Progenitor cell of endocrine pancreas (in vitro differentiated cells): ENCODE data around the gene PRRC2B. TPM values are rescaled to one million over a fixed set of nuclear protein-coding genes. Genes with fewer than 3 reads are reported as not detected.
"Not testable (repeated sequence)": the region's sequence is repeated elsewhere in the genome, so short reads cannot be mapped to it uniquely, and the experiment has no call there.

ENCODE experiments used
- DNase-seq: peaks from one replicate; pipeline ENCODE4 v3.0.0; 2021; ENCODE audit warnings: low spot score; ENCODE audit not compliant: unreplicated experiment
- H3K27ac Mint-ChIP-seq: 2 replicates; pipeline ENCODE4 v1.8.0; 2021; ENCODE audit warnings: mild to moderate bottlenecking, moderate library complexity, mixed read lengths
- H3K27me3 Mint-ChIP-seq: 2 replicates; pipeline ENCODE4 v1.8.0; 2021; ENCODE audit warnings: mixed read lengths
- H3K36me3 Mint-ChIP-seq: 2 replicates; pipeline ENCODE4 v1.8.0; 2022; ENCODE audit warnings: mixed read lengths; ENCODE audit not compliant: insufficient read depth
- H3K4me1 Mint-ChIP-seq: 2 replicates; pipeline ENCODE4 v1.8.0; 2021; ENCODE audit warnings: low read depth, mixed read lengths
- H3K4me3 Mint-ChIP-seq: 2 replicates; pipeline ENCODE4 v1.8.0; 2021; ENCODE audit warnings: low read depth, mild to moderate bottlenecking, moderate library complexity, mixed read lengths
- H3K9me3 Mint-ChIP-seq: 2 replicates; pipeline ENCODE4 v1.8.0; 2021; ENCODE audit warnings: low read depth, mixed read lengths
- total RNA-seq: library from RNA; stranded (reverse); gene quantifications from 2 replicates; pipeline ENCODE4 v1.2.1, GENCODE V29; 2021
- TF ChIP-seq, protein P1 (sequence below): fragments of 200-600 bp; sonication (generic); IDR thresholded peaks from one replicate; pipeline ENCODE4 v1.5.0; 2021; ENCODE audit warnings: antibody characterized with exemption, mild to moderate bottlenecking; ENCODE audit not compliant: unreplicated experiment

The PRRC2B gene
- total RNA-seq, 1 donor from 2014 or later: 460 TPM

DNA sequence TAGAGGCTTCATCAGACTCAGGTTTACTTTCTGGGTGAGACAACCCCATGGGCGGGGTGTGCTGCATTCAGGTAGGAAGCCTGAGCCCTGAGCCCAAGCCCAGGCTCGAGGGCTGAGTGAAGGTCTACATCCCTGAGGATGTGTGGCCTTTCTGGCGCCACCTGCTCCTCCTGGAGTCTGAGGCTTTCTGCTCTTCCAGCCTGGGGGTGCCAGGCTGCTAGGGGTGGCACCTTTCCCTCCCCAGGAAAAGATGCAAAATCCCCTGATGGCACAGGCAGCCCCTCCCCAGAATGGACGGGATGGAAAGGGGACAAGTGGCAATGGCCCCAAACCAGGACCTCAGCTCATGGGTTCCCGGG lies 44.4 kb upstream of the PRRC2B start:
- H3K4me3 Mint-ChIP-seq: peak overlapping the region; percentile 70

DNA sequence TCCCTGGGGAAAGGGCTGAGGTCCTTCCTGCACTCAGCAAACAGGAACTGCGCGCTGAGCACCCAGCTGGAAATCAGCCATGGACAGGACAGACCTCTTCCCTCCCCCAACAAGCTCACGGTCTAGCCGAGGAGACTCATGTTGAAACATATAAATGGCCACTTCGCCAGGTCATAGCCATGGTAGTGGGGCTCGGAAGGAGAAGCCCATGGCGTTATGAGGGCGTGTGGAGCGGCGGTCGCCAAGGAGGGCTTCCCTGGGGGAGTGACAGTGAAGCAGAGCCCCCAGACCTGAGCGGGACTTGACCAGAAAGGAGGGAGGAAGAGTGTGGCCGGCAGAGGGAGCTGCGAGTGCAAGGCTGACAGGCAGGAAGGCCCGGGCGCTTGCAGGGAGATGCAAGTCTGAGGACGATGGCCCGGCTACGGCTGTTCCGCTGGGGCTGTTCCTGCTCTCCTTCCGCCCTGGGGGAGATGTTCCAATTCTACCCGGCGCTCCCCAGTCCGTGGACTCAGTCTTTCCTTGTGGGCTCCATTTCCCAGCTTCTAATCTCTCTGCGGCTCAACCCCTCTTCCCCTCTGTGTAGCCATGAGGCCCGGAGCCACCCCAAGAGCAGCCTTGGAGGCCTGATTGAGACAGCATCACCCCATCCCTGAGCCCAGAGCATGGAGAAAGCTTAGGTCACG lies 43.9 kb upstream of the PRRC2B start:
- no peaks in the 10 kb centered on the region for H3K27me3 Mint-ChIP-seq
- TF ChIP-seq, protein P1, sequence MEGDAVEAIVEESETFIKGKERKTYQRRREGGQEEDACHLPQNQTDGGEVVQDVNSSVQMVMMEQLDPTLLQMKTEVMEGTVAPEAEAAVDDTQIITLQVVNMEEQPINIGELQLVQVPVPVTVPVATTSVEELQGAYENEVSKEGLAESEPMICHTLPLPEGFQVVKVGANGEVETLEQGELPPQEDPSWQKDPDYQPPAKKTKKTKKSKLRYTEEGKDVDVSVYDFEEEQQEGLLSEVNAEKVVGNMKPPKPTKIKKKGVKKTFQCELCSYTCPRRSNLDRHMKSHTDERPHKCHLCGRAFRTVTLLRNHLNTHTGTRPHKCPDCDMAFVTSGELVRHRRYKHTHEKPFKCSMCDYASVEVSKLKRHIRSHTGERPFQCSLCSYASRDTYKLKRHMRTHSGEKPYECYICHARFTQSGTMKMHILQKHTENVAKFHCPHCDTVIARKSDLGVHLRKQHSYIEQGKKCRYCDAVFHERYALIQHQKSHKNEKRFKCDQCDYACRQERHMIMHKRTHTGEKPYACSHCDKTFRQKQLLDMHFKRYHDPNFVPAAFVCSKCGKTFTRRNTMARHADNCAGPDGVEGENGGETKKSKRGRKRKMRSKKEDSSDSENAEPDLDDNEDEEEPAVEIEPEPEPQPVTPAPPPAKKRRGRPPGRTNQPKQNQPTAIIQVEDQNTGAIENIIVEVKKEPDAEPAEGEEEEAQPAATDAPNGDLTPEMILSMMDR: peak; percentile 78

More for the DNA sequence above, 44.4 kb upstream of the PRRC2B start:
- no peak for DNase-seq
- Mint-ChIP-seq H3K27me3 (no peaks in the 10 kb centered on the region), H3K9me3 (no peaks in the 10 kb centered on the region), H3K4me1 (peaks cover 4% of the 10 kb centered on the region), H3K27ac (no peak overlapping the region), H3K36me3 (no peaks in the 10 kb centered on the region)
- TF ChIP-seq, protein P1: no peak

DNA sequence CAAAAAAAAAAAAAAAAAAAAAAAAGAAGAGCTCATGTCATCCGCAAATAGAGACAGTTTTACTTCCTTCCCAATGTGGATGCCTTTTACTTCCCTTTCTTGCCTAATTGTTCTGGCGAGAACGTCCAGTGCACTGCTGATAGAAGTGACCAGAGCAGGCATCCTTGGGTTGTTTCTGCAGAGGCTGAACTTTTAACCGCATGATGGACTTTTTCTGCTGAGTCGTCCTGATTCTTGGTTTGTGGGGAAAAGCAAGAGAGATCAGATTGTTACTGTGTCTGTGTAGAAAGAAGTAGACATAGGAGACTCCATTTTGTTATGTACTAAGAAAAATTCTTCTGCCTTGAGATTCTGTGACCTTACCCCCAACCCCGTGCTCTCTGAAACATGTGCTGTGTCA lies 37.4 kb upstream of the PRRC2B start:
- not testable (repeated sequence) for H3K9me3 Mint-ChIP-seq, H3K36me3 Mint-ChIP-seq, H3K4me1 Mint-ChIP-seq, H3K27ac Mint-ChIP-seq, H3K27me3 Mint-ChIP-seq, H3K4me3 Mint-ChIP-seq, DNase-seq

More for the DNA sequence above, 43.9 kb upstream of the PRRC2B start:
- Mint-ChIP-seq H3K4me1 (peaks cover 4% of the 10 kb centered on the region), H3K36me3 (no peaks in the 10 kb centered on the region), H3K27ac (peak overlapping the region; percentile 36), H3K9me3 (no peaks in the 10 kb centered on the region), H3K4me3 (peak overlapping the region; percentile 70)
- DNase-seq: peak; percentile 58

DNA sequence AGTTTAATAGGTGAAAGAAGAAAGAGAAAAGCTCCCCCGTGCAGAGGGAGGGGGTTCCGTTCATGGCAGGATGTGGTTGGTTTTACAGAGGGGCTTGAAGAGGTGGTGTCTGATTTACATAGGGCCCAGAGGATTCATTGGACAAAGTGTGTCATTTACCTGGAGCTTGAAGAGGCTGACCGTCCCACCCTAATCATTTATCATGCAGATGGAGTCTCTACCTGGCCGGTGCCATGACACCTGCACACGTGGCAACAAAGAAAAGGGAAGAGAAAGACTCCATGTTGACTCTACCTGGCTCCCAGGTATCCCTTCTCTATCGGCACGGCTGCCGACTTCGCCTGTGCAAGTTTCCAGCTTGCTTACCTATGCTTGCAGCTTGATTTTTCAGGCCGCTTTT lies 35.3 kb upstream of the PRRC2B start:
- DNase-seq: no peak
- Mint-ChIP-seq H3K4me3 (no peak overlapping the region), H3K27ac (no peak overlapping the region), H3K4me1 (peaks cover 7% of the 10 kb centered on the region), H3K36me3 (no peaks in the 10 kb centered on the region), H3K27me3 (peaks cover 3% of the 10 kb centered on the region), H3K9me3 (no peaks in the 10 kb centered on the region)
- TF ChIP-seq, protein P1: no peak

DNA sequence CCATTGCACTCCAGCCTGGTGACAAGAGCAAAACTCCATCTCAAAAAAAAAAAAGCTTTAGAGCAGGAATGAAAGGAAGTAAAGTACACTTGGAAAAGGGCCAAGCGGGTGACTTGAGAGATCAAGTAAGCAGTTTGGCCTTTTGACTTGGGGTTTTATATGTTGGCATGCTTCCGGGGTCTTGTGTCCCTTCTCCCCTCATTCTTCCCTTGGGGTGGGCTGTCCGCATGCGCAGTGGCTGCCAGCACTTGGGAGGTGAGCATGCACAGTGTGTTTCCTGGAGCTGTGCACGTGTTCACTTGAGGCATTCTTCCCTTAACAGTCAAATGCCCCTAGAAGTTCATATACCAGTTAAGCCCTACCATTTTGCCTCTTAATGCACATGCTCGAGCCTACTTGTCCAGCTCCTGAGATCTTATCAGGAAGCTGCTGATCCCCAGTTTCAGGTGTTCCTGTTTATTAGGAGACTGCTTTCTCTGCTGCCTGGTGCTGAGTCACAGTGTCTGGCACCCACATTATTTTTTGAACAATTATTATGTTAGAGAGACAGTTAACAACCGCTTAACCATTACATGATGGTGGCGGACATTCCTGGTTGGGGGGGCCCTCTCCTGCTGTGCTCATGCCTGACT lies 32.6 kb upstream of the PRRC2B start:
- H3K4me1 Mint-ChIP-seq: peaks cover 7% of the 10 kb centered on the region
- TF ChIP-seq, protein P1: no peak
- no peaks in the 10 kb centered on the region for H3K36me3 Mint-ChIP-seq
- H3K27ac Mint-ChIP-seq: no peak overlapping the region
- H3K27me3 Mint-ChIP-seq: peaks cover 3% of the 10 kb centered on the region
- no peaks in the 10 kb centered on the region for H3K9me3 Mint-ChIP-seq
- H3K4me3 Mint-ChIP-seq: no peak overlapping the region
- no peak for DNase-seq

DNA sequence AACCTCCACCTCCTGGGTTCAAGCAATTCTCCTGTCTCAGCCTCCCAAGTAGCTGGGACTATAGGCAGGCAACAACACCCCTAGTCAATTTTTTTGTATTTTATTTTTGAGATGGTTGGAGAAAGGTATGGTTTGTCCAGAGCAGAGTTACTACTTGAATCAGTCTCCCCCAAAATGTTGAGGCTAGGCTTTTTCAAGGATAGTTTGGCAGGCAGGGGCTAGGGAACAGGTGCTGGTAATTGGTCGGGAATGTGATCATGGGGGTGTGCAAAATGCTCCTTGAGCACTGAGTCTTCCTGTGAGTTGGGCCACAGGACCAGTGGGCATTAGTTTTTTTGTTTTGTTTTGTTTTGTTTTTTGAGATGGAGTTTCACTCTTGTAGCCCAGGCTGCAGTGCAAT lies 28.3 kb upstream of the PRRC2B start:
- TF ChIP-seq, protein P1: no peak
- DNase-seq: no peak
- no peaks in the 10 kb centered on the region for H3K36me3 Mint-ChIP-seq
- peak overlapping the region; percentile 23 for H3K27ac Mint-ChIP-seq
- H3K27me3 Mint-ChIP-seq: no peaks in the 10 kb centered on the region
- peaks cover 7% of the 10 kb centered on the region for H3K4me1 Mint-ChIP-seq
- no peaks in the 10 kb centered on the region for H3K9me3 Mint-ChIP-seq
- no peak overlapping the region for H3K4me3 Mint-ChIP-seq
